Liver (tissue), 9 donors: ENCODE measurements around the gene PTPRS. TPM values are rescaled to one million over a fixed set of nuclear protein-coding genes. Genes with fewer than 3 reads are reported as not detected.
A peak's percentile ranks its signal among the peaks of the same experiment; 100 is the strongest.

Experiments
- DNase-seq: peaks from one replicate; pipeline ENCODE4 v3.0.0-alpha.2; 2017; ENCODE audit warnings: low spot score
- H3K27ac ChIP-seq, 2 donors: one replicate each; pipeline ENCODE4 v1.7.0; 2013; ENCODE audit warnings: inconsistent platforms in 2 of 2, low read length in 2 of 2, control low read depth in 1 of 2, low read depth in 1 of 2, mild to moderate bottlenecking in 1 of 2
- H3K27me3 ChIP-seq, 4 donors: one replicate each; pipeline versions ENCODE4 v1.6.1 to v1.7.0; 2013; ENCODE audit warnings: low read length in 3 of 4, inconsistent platforms in 1 of 4, mild to moderate bottlenecking in 1 of 4, moderate library complexity in 1 of 4; ENCODE audit not compliant: control insufficient read depth in 4 of 4, insufficient read depth in 4 of 4
- H3K36me3 ChIP-seq, 4 donors: one replicate each; pipeline versions ENCODE4 v1.6.1 to v1.7.0; 2013; ENCODE audit warnings: low read length in 3 of 4, mild to moderate bottlenecking in 3 of 4, low read depth in 1 of 4, moderate library complexity in 1 of 4; ENCODE audit not compliant: control insufficient read depth in 4 of 4, insufficient read depth in 3 of 4
- H3K4me1 ChIP-seq, 4 donors: one replicate each; pipeline versions ENCODE4 v1.6.1 to v1.7.0; 2013; ENCODE audit warnings: low read length in 3 of 4, mild to moderate bottlenecking in 3 of 4, moderate library complexity in 1 of 4; ENCODE audit not compliant: control insufficient read depth in 4 of 4, insufficient read depth in 4 of 4
- H3K4me3 ChIP-seq, 3 donors: one replicate each; pipeline versions ENCODE4 v1.6.1 to v1.7.0; 2013; ENCODE audit warnings: low read length in 3 of 3, control low read depth in 1 of 3, low read depth in 1 of 3, mild to moderate bottlenecking in 1 of 3
- H3K9ac ChIP-seq, 2 donors: one replicate each; pipeline ENCODE4 v1.7.0; 2013; ENCODE audit warnings: low read length in 2 of 2, mild to moderate bottlenecking in 2 of 2, moderate library complexity in 2 of 2, control low read depth in 1 of 2, low read depth in 1 of 2
- H3K9me3 ChIP-seq, 4 donors: one replicate each; pipeline versions ENCODE4 v1.6.1 to v1.7.0; 2013; ENCODE audit warnings: low read length in 3 of 4; ENCODE audit not compliant: control insufficient read depth in 4 of 4
- EGR1 ChIP-seq, 2 donors: IDR thresholded peaks; 2 replicates each; pipeline ENCODE4 v1.6.1; 2016 to 2018; ENCODE audit warnings: antibody characterized with exemption in 2 of 2, low read depth in 2 of 2
- GABPA ChIP-seq, 2 donors: IDR thresholded peaks in 1 of 2; conservative IDR thresholded peaks in 1 of 2; 2 replicates each; pipeline ENCODE4 v1.6.1; 2016; ENCODE audit warnings: antibody characterized with exemption in 2 of 2, mild to moderate bottlenecking in 1 of 2, moderate library complexity in 1 of 2
- HNF4A ChIP-seq, 2 donors: conservative IDR thresholded peaks; 2 replicates each; pipeline ENCODE4 v1.6.1; 2016; ENCODE audit warnings: antibody characterized with exemption in 2 of 2, mild to moderate bottlenecking in 2 of 2
- RXRA ChIP-seq, 2 donors: IDR thresholded peaks; 2 replicates each; pipeline ENCODE4 v1.6.1; 2017 to 2018; ENCODE audit warnings: antibody characterized with exemption in 2 of 2, mild to moderate bottlenecking in 1 of 2
- SP1 ChIP-seq: IDR thresholded peaks from 2 replicates; pipeline ENCODE4 v1.6.1; 2018; ENCODE audit warnings: antibody characterized with exemption, mild to moderate bottlenecking
- TAF1 ChIP-seq: conservative IDR thresholded peaks from 2 replicates; pipeline ENCODE4 v1.6.1; 2016; ENCODE audit warnings: antibody characterized with exemption, mild to moderate bottlenecking
- YY1 ChIP-seq: IDR thresholded peaks from 2 replicates; pipeline ENCODE4 v1.6.1; 2016; ENCODE audit warnings: antibody characterized with exemption, mild to moderate bottlenecking
- WGBS: extraction: QIAGEN DNeasy Blood & Tissue Kit; methylation state at CpG from one replicate; pipeline ENCODE4 v1.1.7; 2013; 5-methylcytosine and 5-hydroxymethylcytosine counted together
- polyA plus RNA-seq, 2 donors: library from polyadenylated mRNA; stranded (reverse) in 1 of 2; unstranded in 1 of 2; fragments of 200-250 nt in 1 of 2; fragments of >200 nt in 1 of 2; fragmentation: Nextera tagmentation in 1 of 2; extraction: Ambion mirVana in 1 of 2; gene quantifications; one replicate each; pipeline versions ENCODE4 v1.2.1 to v1.2.3, GENCODE V29; 2013 to 2015
- total RNA-seq, 2 donors: library from RNA; depleted of rRNA; stranded (reverse); fragments of >200 nt; gene quantifications; one replicate each; pipeline ENCODE4 v1.2.3, GENCODE V29; 2014
- TF ChIP-seq, protein P1 (sequence below): IDR thresholded peaks from 2 replicates; pipeline ENCODE4 v1.6.1; 2016; ENCODE audit warnings: antibody characterized with exemption
- TF ChIP-seq, protein P2 (sequence below): IDR thresholded peaks from 2 replicates; pipeline ENCODE4 v1.6.1; 2016; ENCODE audit warnings: antibody characterized with exemption, mild to moderate bottlenecking
- TF ChIP-seq, protein P3 (sequence below): fragments of 150-350 bp; IDR thresholded peaks from 2 replicates; pipeline ENCODE4 v1.5.1; 2017; ENCODE audit warnings: improper control_type of control experiment, low read depth, low read length; ENCODE audit not compliant: missing input control
- TF ChIP-seq, protein P4 (sequence below): IDR thresholded peaks from 2 replicates; pipeline ENCODE4 v1.6.1; 2016; ENCODE audit warnings: antibody characterized with exemption
- TF ChIP-seq, protein P5 (sequence below): IDR thresholded peaks from 2 replicates; pipeline ENCODE4 v1.6.1; 2016; ENCODE audit warnings: antibody characterized with exemption
- donor health status: healthy.
- donor health status: healthy.
- donor health status: healthy.
- donor health status: healthy.
- donor health status: healthy.

Gene PTPRS
- total and polyA plus RNA-seq, 4 donors: 1.3 to 49.7 (median 20.2) TPM

DNA sequence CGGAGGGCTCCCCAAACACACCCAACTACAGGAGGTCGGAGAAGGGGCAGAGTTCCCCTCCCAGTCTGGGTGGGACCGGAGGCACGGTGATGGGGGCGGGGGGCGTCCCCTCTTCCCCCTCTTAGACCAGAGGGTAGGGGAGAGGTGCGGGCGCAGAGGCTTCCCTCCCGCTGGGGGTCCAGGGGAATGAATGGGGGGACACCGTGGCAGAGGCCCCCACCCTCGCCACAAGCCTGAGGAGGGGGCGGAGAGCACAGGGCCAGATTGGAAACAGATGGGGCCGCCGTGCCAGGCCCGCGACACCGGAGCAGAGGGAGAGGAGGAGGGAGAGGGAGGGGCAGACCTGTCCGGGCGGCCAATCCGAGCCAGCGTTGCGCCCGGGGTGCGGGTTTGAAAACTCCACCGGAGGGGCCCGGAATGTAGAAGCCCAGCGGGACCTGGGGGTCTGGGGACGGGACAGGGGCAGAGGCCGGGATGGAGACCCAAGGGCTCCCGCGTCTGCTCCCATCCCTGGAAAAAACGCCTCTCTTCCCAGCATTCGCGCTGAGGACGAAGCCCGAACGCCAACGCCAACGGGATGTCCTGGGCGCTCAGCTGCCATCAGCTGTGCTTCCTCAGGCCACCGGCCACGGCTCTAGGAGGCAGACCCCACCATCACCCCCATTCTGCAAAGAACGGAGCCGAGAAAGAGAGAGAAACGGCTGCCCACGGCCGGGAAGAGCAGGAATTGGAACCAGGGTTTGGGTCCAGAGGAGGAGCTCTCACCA is 46.8 kb downstream of the PTPRS start:
- Histone ChIP-seq H3K9me3 (no peaks in the 10 kb centered on the region), H3K9ac (no peak overlapping the region), H3K4me1 (peaks cover 1 to 17% (median 8%) of the 10 kb centered on the region in 4 donors), H3K36me3 (no peaks in the 10 kb centered on the region), H3K27ac (no peak overlapping the region), H3K4me3 (peak overlapping the region in 1 of 3 donors; percentile 60), H3K27me3 (no peaks in the 10 kb centered on the region)
- TF ChIP-seq RXRA (IDR thresholded peaks at IDR 0.05) (no peak), HNF4A (conservative IDR thresholded peaks at IDR 0.05) (no peak), TAF1 (no peak), YY1 (no peak)
- TF ChIP-seq, protein P1, sequence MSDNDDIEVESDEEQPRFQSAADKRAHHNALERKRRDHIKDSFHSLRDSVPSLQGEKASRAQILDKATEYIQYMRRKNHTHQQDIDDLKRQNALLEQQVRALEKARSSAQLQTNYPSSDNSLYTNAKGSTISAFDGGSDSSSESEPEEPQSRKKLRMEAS: no peak
- TF ChIP-seq, protein P2, sequence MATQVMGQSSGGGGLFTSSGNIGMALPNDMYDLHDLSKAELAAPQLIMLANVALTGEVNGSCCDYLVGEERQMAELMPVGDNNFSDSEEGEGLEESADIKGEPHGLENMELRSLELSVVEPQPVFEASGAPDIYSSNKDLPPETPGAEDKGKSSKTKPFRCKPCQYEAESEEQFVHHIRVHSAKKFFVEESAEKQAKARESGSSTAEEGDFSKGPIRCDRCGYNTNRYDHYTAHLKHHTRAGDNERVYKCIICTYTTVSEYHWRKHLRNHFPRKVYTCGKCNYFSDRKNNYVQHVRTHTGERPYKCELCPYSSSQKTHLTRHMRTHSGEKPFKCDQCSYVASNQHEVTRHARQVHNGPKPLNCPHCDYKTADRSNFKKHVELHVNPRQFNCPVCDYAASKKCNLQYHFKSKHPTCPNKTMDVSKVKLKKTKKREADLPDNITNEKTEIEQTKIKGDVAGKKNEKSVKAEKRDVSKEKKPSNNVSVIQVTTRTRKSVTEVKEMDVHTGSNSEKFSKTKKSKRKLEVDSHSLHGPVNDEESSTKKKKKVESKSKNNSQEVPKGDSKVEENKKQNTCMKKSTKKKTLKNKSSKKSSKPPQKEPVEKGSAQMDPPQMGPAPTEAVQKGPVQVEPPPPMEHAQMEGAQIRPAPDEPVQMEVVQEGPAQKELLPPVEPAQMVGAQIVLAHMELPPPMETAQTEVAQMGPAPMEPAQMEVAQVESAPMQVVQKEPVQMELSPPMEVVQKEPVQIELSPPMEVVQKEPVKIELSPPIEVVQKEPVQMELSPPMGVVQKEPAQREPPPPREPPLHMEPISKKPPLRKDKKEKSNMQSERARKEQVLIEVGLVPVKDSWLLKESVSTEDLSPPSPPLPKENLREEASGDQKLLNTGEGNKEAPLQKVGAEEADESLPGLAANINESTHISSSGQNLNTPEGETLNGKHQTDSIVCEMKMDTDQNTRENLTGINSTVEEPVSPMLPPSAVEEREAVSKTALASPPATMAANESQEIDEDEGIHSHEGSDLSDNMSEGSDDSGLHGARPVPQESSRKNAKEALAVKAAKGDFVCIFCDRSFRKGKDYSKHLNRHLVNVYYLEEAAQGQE: no peak
- TF ChIP-seq, protein P3, sequence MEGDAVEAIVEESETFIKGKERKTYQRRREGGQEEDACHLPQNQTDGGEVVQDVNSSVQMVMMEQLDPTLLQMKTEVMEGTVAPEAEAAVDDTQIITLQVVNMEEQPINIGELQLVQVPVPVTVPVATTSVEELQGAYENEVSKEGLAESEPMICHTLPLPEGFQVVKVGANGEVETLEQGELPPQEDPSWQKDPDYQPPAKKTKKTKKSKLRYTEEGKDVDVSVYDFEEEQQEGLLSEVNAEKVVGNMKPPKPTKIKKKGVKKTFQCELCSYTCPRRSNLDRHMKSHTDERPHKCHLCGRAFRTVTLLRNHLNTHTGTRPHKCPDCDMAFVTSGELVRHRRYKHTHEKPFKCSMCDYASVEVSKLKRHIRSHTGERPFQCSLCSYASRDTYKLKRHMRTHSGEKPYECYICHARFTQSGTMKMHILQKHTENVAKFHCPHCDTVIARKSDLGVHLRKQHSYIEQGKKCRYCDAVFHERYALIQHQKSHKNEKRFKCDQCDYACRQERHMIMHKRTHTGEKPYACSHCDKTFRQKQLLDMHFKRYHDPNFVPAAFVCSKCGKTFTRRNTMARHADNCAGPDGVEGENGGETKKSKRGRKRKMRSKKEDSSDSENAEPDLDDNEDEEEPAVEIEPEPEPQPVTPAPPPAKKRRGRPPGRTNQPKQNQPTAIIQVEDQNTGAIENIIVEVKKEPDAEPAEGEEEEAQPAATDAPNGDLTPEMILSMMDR: no peak
- WGBS: 13% methylated on average over 47 of the region's 47 CpGs
- DNase-seq: no peak

DNA sequence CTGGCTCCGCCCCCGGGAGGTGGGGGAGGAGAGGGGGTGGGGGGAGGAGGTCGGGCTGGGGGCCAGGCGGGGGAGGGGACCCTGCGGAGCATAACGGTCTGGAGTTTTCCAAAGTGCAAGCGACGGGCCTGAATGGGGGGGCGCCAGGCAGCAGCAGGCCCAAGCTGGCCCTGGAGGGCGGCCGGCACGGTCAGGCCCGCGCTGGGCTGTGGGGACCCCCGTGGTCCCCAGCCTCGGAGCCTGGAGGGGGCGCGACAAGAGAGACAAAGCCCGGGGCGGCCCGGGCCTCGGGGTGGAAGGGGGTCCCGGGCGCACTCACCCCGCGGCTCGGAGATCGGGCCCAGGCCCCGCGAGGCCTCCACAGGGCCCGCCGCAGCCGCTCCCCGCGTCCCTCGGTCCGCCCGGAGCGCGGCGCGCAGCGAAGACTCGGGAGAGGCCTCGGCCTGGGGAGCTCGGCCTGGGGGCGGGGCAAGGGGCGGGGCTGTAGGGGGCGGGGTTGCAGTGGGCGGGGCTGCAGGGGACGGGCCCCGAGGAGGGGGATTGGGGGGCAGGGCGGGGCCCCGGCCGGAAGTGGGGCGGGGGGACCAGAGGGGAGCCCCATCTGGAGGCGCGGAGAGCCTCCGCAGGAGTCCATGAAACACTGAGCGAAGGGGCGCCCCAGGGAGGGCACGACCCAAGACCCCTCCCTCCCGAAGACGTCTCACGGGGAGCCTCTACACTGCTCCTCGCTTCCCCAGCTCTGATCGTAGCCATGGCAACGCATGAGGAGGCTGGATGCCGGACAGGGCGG is 47.6 kb downstream of the PTPRS start:
- H3K27ac ChIP-seq: peak overlapping the region in 1 of 2 donors; percentile 37

More for the DNA sequence above, 47.6 kb downstream of the PTPRS start:
- peak; percentile 76 for DNase-seq
- H3K36me3 ChIP-seq: no peaks in the 10 kb centered on the region
- no peaks in the 10 kb centered on the region for H3K9me3 ChIP-seq
- no peaks in the 10 kb centered on the region for H3K27me3 ChIP-seq
- 3% methylated on average over 70 of the region's 70 CpGs for WGBS
- H3K4me1 ChIP-seq: peaks cover 1 to 25% (median 12%) of the 10 kb centered on the region in 4 donors
- peak overlapping the region in 2 of 3 donors; percentile 51 to 60 for H3K4me3 ChIP-seq
- TF ChIP-seq EGR1 (IDR thresholded peaks at IDR 0.05; ENCODE audit: low read depth in 2 of 2) (no peak), RXRA (IDR thresholded peaks at IDR 0.05) (no peak), GABPA (IDR thresholded peaks at IDR 0.05 in 1 of 2, conservative IDR thresholded peaks at IDR 0.05 in 1 of 2) (no peak), HNF4A (conservative IDR thresholded peaks at IDR 0.05) (no peak), SP1 (no peak)
- TF ChIP-seq, protein P4, sequence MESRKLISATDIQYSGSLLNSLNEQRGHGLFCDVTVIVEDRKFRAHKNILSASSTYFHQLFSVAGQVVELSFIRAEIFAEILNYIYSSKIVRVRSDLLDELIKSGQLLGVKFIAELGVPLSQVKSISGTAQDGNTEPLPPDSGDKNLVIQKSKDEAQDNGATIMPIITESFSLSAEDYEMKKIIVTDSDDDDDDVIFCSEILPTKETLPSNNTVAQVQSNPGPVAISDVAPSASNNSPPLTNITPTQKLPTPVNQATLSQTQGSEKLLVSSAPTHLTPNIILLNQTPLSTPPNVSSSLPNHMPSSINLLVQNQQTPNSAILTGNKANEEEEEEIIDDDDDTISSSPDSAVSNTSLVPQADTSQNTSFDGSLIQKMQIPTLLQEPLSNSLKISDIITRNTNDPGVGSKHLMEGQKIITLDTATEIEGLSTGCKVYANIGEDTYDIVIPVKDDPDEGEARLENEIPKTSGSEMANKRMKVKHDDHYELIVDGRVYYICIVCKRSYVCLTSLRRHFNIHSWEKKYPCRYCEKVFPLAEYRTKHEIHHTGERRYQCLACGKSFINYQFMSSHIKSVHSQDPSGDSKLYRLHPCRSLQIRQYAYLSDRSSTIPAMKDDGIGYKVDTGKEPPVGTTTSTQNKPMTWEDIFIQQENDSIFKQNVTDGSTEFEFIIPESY: no peak
- TF ChIP-seq, protein P5, sequence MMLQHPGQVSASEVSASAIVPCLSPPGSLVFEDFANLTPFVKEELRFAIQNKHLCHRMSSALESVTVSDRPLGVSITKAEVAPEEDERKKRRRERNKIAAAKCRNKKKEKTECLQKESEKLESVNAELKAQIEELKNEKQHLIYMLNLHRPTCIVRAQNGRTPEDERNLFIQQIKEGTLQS: no peak
- no peak overlapping the region for H3K9ac ChIP-seq
